ENCODE measurements around the gene BMPR1A.

Gene BMPR1A

DNA sequence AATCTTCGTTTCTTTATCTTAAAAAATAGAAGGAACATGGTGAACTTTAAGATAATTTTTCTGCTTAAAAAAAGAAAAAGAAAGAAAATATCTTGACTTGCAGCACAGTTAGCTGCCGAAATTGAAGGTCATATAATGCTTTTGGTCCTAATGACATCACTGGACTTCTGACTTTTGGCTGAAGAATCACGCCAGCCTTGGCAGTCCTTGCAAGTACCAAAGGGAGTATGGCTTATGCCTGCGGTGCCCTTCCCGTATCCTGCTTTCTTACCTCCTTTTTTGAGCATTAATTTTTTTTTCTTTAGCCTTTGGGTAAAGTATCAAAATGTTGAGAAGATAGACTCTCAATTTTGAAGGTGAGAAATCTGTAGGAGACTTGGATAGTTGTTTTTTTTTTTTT, 7.0 kb downstream of the BMPR1A start:
- no peaks in the 10 kb centered on the region for H3K36me3 ChIP-seq (ENCODE audit: control insufficient read depth, insufficient read depth, low read length)
- no CpG with 5 or more reads among the region's 5 CpGs for WGBS (ENCODE audit: insufficient coverage, insufficient read length)

DNA sequence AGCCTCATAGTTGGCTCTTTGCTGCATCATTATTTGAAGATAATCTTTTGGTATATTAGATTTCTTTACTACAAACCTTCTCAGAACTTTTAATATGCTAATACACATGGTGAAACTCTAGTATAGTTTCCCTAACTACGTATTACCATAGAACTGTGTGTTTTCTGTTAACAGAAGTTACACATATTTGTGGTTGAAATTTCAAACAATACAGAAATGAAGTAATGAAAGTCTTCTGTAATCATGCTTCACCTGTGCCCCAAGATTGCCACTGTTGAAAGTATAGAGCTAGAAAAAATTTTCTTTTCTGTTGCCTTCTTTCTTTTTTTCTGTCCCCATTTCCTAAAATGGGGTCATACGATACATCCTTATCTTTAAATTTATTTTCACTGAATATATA, 9.1 kb downstream of the BMPR1A start:
- peaks cover 3% of the 10 kb centered on the region; the same call in 1 of the 2 replicates for H3K4me1 ChIP-seq (ENCODE audit: control insufficient read depth, insufficient read depth, low read length)
- no peaks in the 10 kb centered on the region for H3K27me3 ChIP-seq (ENCODE audit: control insufficient read depth, insufficient read depth, low read length)
- no CpG with 5 or more reads among the region's 2 CpGs for WGBS (ENCODE audit: insufficient coverage, insufficient read length)
- H3K27ac ChIP-seq (ENCODE audit: low read length), result no peak overlapping the region
- no peak overlapping the region for H3K4me3 ChIP-seq (ENCODE audit: low read length)
- no peaks in the 10 kb centered on the region for H3K9me3 ChIP-seq (ENCODE audit: control insufficient read depth, insufficient read depth, low read length)
- DNase-seq (ENCODE audit: low read depth, low spot score), result no peak
- no peaks in the 10 kb centered on the region for H3K36me3 ChIP-seq (ENCODE audit: control insufficient read depth, insufficient read depth, low read length)

More for the DNA sequence above, 7.0 kb downstream of the BMPR1A start:
- no peak overlapping the region for H3K27ac ChIP-seq (ENCODE audit: low read length)
- no peak for DNase-seq (ENCODE audit: low read depth, low spot score)
- H3K9me3 ChIP-seq (ENCODE audit: control insufficient read depth, insufficient read depth, low read length), result no peaks in the 10 kb centered on the region
- H3K27me3 ChIP-seq (ENCODE audit: control insufficient read depth, insufficient read depth, low read length), result no peaks in the 10 kb centered on the region
- H3K4me3 ChIP-seq (ENCODE audit: low read length), result no peak overlapping the region
- peaks cover 3% of the 10 kb centered on the region; the same call in 1 of the 2 replicates for H3K4me1 ChIP-seq (ENCODE audit: control insufficient read depth, insufficient read depth, low read length)

DNA sequence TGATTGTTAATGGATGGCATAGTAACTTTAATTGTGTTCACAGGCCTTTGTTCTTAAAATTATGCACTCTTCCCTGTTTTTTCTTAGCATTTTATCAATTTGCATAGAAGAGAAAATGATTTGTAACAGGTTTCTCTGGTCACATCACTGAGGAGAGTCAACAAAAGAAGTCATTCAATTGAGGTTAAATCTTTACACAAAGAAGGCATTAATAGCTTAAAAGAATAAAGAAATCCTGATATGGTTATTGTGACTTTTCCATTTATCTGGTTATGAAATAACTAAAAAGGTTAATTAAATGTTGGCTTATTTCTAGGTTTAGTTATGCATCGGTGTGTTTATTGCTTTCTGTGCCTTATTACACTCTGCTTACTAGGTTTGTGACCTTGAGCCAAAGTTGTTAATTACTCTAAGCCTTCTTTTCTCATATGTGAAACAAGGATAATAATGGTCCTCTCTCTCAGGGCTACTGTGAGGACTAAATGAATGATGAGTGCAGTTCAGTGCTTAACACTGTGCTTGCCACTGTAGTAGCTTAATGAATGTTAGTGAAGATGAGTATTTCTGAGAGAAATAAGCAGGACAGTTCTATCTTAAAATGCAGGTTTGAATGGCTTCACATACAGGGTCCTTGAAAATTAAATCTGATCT, 12.1 kb downstream of the BMPR1A start:
- no peak for DNase-seq (ENCODE audit: low read depth, low spot score)
- Histone ChIP-seq H3K27me3 (ENCODE audit: control insufficient read depth, insufficient read depth, low read length) (no peaks in the 10 kb centered on the region), H3K36me3 (ENCODE audit: control insufficient read depth, insufficient read depth, low read length) (no peaks in the 10 kb centered on the region), H3K9me3 (ENCODE audit: control insufficient read depth, insufficient read depth, low read length) (no peaks in the 10 kb centered on the region), H3K27ac (ENCODE audit: low read length) (no peak overlapping the region), H3K4me3 (ENCODE audit: low read length) (no peak overlapping the region), H3K4me1 (ENCODE audit: control insufficient read depth, insufficient read depth, low read length) (peaks cover 1% of the 10 kb centered on the region; the same call in 1 of the 2 replicates)
- no CpG with 5 or more reads among the region's 1 CpG for WGBS (ENCODE audit: insufficient coverage, insufficient read length)

DNA sequence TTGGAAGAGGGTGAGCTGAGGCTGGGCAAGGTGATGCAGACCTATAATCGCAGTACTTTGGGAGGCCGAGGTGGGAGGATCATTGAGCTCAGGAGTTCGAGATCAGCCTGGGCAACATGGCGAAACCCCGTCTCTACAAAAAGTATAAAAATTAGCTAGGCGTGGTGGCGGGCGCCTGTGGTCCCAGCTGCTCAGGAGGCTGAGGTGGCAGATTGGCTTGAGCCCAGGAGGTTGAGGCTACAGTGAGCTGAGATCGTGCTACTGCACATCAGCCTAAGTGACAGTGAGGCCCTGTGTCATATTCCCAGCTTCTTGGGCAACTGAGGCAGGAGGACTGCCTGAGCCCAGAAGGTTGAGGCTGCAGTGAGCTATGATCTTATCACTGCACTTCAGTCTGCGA, 13.6 kb downstream of the BMPR1A start:
- no peak overlapping the region for H3K4me3 ChIP-seq (ENCODE audit: low read length)
- H3K4me1 ChIP-seq (ENCODE audit: control insufficient read depth, insufficient read depth, low read length), result peaks cover 1% of the 10 kb centered on the region; the same call in 1 of the 2 replicates
- H3K36me3 ChIP-seq (ENCODE audit: control insufficient read depth, insufficient read depth, low read length), result no peaks in the 10 kb centered on the region
- no peak for DNase-seq (ENCODE audit: low read depth, low spot score)
- no peak overlapping the region for H3K27ac ChIP-seq (ENCODE audit: low read length)
- WGBS (ENCODE audit: insufficient coverage, insufficient read length), result no CpG with 5 or more reads among the region's 10 CpGs
- H3K9me3 ChIP-seq (ENCODE audit: control insufficient read depth, insufficient read depth, low read length), result no peaks in the 10 kb centered on the region
- no peaks in the 10 kb centered on the region for H3K27me3 ChIP-seq (ENCODE audit: control insufficient read depth, insufficient read depth, low read length)

DNA sequence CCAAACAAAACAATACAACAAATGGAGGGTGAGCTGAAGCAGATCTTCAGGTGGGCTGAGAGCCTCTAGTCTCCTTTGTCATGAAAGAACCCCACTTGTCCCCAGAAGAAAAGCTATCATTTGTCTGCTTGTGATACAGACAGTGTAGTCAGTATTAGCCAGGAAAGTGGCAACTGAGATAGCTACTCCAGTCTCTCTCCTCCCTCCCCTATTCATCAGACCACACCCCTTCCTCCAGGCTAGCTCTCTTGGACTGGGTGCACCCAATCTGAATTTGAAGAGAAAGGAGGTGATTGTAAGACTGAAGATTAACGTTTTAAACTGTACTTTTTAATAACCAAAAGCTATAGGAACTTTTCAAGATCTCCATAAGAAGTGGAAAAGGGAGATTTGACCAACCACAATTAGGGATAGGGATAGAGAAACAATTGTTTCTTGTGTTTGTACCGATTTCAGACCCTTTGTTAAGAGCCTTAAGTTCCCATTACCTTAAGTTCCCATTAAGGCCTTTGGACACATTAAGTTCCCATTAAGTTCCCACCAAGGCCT, 14.1 kb downstream of the BMPR1A start:
- no peaks in the 10 kb centered on the region for H3K36me3 ChIP-seq (ENCODE audit: control insufficient read depth, insufficient read depth, low read length)
- H3K27ac ChIP-seq (ENCODE audit: low read length), result no peak overlapping the region
- no CpG with 5 or more reads among the region's 2 CpGs for WGBS (ENCODE audit: insufficient coverage, insufficient read length)
- H3K9me3 ChIP-seq (ENCODE audit: control insufficient read depth, insufficient read depth, low read length), result no peaks in the 10 kb centered on the region
- DNase-seq (ENCODE audit: low read depth, low spot score), result no peak
- no peak overlapping the region for H3K4me3 ChIP-seq (ENCODE audit: low read length)
- peaks cover 2% of the 10 kb centered on the region; the same call in 1 of the 2 replicates for H3K4me1 ChIP-seq (ENCODE audit: control insufficient read depth, insufficient read depth, low read length)
- no peaks in the 10 kb centered on the region for H3K27me3 ChIP-seq (ENCODE audit: control insufficient read depth, insufficient read depth, low read length)

DNA sequence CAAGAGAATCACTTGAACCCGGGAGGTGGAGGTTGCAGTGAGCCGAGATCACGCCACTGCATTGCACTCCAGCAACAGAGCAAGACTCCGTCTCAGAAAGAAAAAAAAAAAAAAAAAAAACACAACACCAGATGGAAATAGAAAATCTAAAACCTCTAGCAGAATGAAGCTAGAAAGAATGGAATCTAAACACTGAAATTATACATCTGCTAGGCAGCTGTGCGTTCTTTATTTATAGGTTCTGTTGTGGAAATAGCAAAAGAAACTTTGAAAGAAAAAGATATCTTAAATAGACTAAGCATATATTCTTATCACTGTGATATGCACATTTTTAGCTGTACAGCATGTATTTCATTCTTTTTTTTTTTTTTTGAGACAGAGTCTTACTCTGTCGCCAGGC, 17.1 kb downstream of the BMPR1A start:
- Histone ChIP-seq H3K27ac (ENCODE audit: low read length) (no peak overlapping the region), H3K36me3 (ENCODE audit: control insufficient read depth, insufficient read depth, low read length) (no peaks in the 10 kb centered on the region), H3K27me3 (ENCODE audit: control insufficient read depth, insufficient read depth, low read length) (no peaks in the 10 kb centered on the region), H3K4me3 (ENCODE audit: low read length) (no peak overlapping the region), H3K9me3 (ENCODE audit: control insufficient read depth, insufficient read depth, low read length) (no peaks in the 10 kb centered on the region), H3K4me1 (ENCODE audit: control insufficient read depth, insufficient read depth, low read length) (peaks cover 1% of the 10 kb centered on the region; the same call in 1 of the 2 replicates)
- DNase-seq (ENCODE audit: low read depth, low spot score), result no peak
- no CpG with 5 or more reads among the region's 6 CpGs for WGBS (ENCODE audit: insufficient coverage, insufficient read length)

DNA sequence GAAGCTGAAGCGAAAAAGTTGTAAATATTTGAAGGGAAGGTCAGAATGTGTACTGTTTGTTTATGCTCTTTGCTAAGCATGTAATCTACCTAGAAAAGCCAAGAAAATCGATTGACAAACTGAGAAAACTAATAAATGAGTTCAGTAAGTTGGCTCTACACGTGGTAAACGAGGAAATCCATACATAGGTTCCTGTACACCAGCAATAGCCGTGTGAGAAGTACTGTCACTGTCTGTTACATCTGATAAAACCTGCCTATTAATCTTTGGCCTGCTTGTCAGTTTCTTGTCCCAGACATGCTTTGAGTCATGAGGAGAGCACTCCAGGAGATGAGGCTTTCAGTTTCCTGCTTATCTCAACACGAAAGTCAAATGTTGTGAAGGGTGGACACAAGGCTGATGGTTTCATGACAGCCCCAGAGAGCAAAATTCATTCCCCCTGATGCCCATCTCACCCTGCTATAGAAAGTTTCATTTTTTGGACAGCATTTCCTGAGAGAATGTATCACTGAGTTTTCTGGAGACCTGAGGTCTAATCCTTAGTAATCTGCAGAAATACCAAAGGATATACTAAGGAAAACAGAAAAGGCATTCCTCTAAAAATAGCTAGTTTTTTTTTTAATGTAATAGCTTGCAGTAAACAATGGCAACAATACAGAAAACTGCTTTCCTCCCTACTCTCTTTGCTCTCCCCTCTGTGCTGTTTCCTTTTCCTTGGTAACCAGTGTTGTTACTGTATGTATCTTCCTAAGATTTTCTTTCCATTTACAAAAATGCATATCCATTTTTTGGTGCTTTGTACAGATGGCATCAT, 18.8 kb downstream of the BMPR1A start:
- Histone ChIP-seq H3K4me3 (ENCODE audit: low read length) (no peak overlapping the region), H3K27ac (ENCODE audit: low read length) (no peak overlapping the region), H3K4me1 (ENCODE audit: control insufficient read depth, insufficient read depth, low read length) (peaks cover 1% of the 10 kb centered on the region; the same call in 1 of the 2 replicates), H3K27me3 (ENCODE audit: control insufficient read depth, insufficient read depth, low read length) (no peaks in the 10 kb centered on the region), H3K9me3 (ENCODE audit: control insufficient read depth, insufficient read depth, low read length) (no peaks in the 10 kb centered on the region), H3K36me3 (ENCODE audit: control insufficient read depth, insufficient read depth, low read length) (peaks cover 2% of the 10 kb centered on the region; the same call in 1 of the 2 replicates)
- DNase-seq (ENCODE audit: low read depth, low spot score), result no peak
- whole genome bisulfite sequencing (ENCODE audit: insufficient coverage, insufficient read length), result no CpG with 5 or more reads among the region's 6 CpGs

DNA sequence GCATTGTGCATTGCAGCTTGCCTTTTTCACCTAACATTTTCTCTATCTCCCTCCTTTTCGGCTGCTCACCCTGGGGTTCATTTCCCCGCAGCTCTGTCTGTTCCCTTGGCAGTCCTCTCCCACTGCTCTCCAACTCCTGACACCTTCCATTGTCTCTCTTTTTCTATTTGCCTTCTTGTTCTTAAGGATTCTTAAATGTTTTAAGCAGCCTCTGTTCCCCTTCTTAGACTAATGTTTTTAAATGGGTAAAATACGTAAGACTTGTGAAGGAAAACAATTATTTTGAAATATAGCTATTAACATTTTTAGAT, 19.4 kb downstream of the BMPR1A start:
- no peak overlapping the region for H3K4me3 ChIP-seq (ENCODE audit: low read length)
- no peak overlapping the region for H3K27ac ChIP-seq (ENCODE audit: low read length)
- peaks cover 1% of the 10 kb centered on the region; the same call in 1 of the 2 replicates for H3K4me1 ChIP-seq (ENCODE audit: control insufficient read depth, insufficient read depth, low read length)
- WGBS (ENCODE audit: insufficient coverage, insufficient read length), result no CpG with 5 or more reads among the region's 3 CpGs
- H3K27me3 ChIP-seq (ENCODE audit: control insufficient read depth, insufficient read depth, low read length), result no peaks in the 10 kb centered on the region
- DNase-seq (ENCODE audit: low read depth, low spot score), result no peak
- H3K36me3 ChIP-seq (ENCODE audit: control insufficient read depth, insufficient read depth, low read length), result peaks cover 2% of the 10 kb centered on the region; the same call in 1 of the 2 replicates
- no peaks in the 10 kb centered on the region for H3K9me3 ChIP-seq (ENCODE audit: control insufficient read depth, insufficient read depth, low read length)

DNA sequence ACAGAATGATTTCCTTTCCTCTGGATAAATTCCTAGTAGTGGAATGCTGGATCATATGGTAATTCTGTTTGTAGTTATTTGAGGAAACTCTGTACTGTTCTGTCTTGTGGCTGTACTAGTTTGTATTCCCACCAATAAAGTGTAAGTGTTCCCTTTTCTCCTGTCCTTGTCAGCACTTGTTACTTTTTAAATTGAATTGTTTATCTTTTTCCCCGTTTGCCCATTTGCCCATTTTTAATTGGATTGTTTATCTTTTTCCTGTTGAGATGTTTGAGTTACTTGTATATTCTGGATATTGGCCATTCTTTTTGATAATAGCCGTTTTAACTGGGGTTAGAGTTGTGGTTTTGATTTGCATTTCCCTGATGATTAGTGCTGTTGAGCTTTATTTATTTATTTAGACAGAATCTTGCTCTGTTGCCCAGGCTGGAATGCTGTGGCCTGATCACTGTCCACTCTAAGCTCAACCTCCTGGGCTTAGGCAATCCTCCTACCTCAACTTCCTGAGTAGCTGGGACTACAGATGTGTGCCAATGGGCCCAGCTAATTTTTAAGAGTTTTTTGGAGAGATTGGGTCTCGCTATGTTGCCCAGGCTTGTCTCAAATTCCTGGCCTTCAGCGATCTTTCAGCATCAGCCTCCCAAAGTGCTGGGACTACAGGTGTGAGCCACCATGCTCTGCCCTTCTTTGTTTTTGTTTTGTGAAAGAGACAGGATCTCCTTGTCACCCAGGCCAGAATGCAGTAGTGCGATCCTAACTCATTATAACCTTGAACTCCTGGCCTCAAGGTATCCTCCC, 23.0 kb downstream of the BMPR1A start:
- Histone ChIP-seq H3K9me3 (ENCODE audit: control insufficient read depth, insufficient read depth, low read length) (no peaks in the 10 kb centered on the region), H3K36me3 (ENCODE audit: control insufficient read depth, insufficient read depth, low read length) (peaks cover 2% of the 10 kb centered on the region; the same call in 1 of the 2 replicates), H3K27ac (ENCODE audit: low read length) (no peak overlapping the region), H3K4me1 (ENCODE audit: control insufficient read depth, insufficient read depth, low read length) (peaks cover 1% of the 10 kb centered on the region; the same call in 1 of the 2 replicates), H3K27me3 (ENCODE audit: control insufficient read depth, insufficient read depth, low read length) (no peaks in the 10 kb centered on the region), H3K4me3 (ENCODE audit: low read length) (no peak overlapping the region)
- no CpG with 5 or more reads among the region's 5 CpGs for WGBS (ENCODE audit: insufficient coverage, insufficient read length)
- DNase-seq (ENCODE audit: low read depth, low spot score), result no peak

All from iPS DF 6.9 (cell line).